ENCODE measurements around the gene ANKRD2.
"Not testable (repeated sequence)": the region's sequence is repeated elsewhere in the genome, so short reads cannot be mapped to it uniquely, and the experiment has no call there.

Gene ANKRD2

DNA sequence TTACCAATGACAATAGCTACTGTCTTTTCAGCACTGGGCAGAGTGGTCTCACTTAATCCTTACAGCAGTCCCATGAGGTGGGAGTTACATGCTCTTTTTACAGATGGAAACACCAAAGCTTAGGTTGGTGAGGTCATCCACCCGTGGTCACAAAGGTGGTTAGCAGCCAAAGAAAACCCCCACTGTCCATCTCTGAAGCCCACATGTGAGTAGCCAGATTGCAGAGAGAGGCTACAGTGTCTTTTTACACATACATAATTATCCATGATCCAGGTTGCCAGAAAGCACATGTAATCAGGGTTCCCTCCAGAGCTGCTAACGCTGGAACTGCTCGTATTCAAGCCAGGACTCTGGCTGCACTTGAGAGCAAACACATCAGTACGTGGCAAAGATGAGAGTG, 24.6 kb upstream of the ANKRD2 start:
- no peak overlapping the region for H3K4me3 ChIP-seq (ENCODE audit: low read depth, low read length)
- DNase-seq (ENCODE audit: low read depth) = no peak
- TF ChIP-seq, protein P1, sequence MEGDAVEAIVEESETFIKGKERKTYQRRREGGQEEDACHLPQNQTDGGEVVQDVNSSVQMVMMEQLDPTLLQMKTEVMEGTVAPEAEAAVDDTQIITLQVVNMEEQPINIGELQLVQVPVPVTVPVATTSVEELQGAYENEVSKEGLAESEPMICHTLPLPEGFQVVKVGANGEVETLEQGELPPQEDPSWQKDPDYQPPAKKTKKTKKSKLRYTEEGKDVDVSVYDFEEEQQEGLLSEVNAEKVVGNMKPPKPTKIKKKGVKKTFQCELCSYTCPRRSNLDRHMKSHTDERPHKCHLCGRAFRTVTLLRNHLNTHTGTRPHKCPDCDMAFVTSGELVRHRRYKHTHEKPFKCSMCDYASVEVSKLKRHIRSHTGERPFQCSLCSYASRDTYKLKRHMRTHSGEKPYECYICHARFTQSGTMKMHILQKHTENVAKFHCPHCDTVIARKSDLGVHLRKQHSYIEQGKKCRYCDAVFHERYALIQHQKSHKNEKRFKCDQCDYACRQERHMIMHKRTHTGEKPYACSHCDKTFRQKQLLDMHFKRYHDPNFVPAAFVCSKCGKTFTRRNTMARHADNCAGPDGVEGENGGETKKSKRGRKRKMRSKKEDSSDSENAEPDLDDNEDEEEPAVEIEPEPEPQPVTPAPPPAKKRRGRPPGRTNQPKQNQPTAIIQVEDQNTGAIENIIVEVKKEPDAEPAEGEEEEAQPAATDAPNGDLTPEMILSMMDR (conservative IDR thresholded peaks at IDR 0.05; ENCODE audit: low read depth, low read length) = no peak

DNA sequence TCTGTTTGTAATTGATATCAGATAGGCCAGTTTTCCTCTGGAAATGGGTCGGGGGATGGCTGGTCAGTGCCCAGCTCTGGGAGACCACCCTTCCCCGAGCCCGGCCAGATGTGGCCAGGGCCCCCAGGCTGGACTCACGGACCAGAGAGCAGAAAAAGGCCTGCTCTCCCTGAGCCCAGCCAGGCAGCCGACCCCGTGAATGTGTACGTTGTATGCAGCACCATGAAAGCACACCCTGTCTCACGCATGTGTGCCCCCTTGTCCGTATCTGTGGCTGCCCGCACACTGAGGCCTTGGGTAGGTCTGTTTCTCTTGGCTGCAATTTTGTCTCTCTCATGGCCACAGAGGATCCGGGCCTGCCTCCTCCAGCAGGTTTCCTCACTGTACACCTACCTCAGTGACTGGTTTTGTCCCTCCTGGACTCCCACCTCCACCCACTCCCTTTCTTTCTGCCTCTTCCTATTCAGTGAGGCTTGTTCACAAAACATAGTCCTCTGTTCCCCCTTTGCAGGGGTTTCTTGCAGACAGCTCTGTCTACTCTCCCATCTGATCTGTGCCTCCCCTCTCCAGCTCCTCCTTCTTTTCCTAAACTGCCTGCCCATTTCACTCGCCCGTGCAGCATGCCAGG, 23.6 kb upstream of the ANKRD2 start:
- no peak for DNase-seq (ENCODE audit: low read depth)
- H3K4me3 ChIP-seq (ENCODE audit: low read depth, low read length) = no peak overlapping the region
- TF ChIP-seq, protein P1 (conservative IDR thresholded peaks at IDR 0.05; ENCODE audit: low read depth, low read length) = no peak

DNA sequence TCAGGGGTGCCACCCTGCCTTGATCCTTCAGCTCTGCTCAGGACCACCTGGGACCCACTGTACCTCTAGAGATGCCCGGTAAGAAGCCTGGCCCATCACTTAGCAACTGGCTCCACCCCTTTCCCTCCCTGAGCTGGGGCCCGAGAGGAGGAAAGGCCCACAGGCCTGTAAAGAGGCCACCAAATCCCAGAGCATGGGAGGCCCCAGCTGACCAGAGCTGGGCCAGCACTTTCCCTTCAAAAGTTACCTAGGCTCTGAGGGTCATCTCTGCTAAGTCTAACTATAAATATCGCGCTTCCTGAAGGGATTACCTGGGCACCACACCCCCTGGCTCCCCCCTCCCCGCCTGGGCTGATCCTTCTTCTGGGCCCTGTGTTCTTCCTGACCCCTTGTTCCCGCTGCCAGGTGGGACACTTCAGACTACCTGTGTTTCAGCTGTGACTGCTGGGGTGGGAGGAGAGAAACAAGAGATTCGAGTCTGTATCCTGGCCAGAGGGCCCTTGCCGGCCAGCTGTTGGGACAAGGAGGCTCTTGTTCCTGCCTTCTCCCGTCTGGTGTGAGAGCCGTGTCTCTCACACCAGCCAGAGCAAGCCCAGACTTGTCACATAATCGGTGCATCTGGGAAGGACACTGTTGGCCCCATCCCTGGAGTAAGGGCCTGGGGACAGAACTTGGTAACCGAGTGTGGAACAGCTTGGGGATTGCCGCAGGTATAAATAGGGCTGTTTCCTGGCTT, 22.8 kb upstream of the ANKRD2 start:
- TF ChIP-seq, protein P1 (conservative IDR thresholded peaks at IDR 0.05; ENCODE audit: low read depth, low read length) = no peak
- no peak overlapping the region for H3K4me3 ChIP-seq (ENCODE audit: low read depth, low read length)
- DNase-seq (ENCODE audit: low read depth) = no peak

DNA sequence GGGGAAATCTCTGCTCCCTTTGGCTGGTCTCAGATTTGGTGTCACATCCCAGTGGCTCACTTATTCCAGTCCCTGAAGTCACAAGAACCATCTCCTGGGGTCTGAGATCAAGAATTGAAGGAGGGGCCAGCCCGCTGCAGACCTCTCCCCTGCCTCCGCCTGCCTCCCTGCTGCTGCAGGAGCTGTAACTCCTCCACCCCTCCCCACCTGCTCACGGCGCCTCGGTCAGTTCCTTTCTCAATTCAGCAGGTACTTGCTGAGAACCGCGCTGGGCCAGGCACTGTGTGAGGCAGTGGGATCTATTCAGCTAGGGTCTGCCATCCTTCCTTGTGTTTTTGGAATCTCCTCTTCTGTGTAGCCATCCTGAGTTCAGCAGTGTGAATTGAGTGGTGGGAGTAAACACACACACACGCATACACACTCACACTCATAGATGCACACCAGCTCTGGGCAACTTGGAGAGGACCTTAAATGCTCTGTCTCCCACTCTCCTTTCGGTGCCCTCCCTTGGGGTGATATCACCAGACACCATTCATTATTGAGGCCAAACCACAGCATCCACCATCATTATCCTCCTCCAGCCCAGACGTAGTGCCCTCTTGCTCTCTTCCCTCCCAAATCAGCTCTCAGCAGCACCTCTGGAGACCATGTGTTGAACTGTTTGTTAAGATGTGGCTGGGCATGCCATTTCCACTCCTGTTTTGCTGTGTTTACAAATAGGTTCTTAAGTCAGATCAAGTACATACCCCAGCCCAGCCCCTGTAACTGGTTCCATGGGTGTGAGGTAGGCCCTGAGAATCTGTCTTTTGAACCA, 22.0 kb upstream of the ANKRD2 start:
- H3K4me3 ChIP-seq (ENCODE audit: low read depth, low read length) = no peak overlapping the region
- no peak for DNase-seq (ENCODE audit: low read depth)
- TF ChIP-seq, protein P1 (conservative IDR thresholded peaks at IDR 0.05; ENCODE audit: low read depth, low read length) = no peak

DNA sequence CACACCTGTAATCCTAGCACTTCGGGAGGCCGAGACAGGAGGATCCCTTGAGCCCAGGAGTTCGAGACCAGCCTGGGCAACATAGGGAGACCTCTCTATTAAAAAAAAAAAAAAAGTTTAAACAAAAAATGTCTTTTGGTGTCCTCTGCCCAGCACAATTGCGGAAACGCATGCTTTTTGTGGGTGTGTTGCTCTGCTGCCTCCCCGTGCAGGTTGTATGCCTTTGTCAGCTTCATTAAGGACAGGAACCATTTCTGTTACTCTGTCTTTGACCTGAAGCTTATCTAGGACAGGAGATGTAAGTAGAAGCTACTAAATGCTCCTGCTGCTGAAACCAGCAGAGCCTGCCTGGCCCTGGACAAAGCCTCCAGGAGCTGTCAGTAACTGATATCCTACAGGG, 21.3 kb upstream of the ANKRD2 start:
- no peak overlapping the region for H3K4me3 ChIP-seq (ENCODE audit: low read depth, low read length)
- TF ChIP-seq, protein P1 (conservative IDR thresholded peaks at IDR 0.05; ENCODE audit: low read depth, low read length) = no peak
- no peak for DNase-seq (ENCODE audit: low read depth)

DNA sequence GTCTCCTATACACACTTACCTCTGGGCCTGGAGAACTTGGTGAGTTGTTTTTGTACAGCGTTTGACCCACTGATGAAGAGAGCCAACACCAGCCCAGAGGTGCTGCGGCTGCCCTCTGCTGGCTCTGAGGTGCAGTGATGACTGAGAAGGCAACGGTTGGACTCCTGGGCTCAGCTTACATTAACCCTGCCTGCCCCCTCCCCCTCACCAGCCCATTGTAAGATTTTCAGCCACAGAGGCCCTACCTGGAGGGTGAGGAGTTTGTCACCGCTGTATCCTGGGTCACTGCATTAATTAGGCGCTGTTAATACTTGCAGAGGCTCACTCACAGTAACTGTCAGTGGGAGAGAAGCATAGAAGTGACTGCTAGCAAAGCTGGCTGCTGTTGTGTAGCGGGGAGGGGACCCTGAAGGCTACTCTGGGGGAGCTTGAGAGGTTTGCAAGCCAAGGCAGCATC, 19.0 kb upstream of the ANKRD2 start:
- peak; percentile 84 for DNase-seq (ENCODE audit: low read depth)
- no peak overlapping the region for H3K4me3 ChIP-seq (ENCODE audit: low read depth, low read length)
- TF ChIP-seq, protein P1 (conservative IDR thresholded peaks at IDR 0.05; ENCODE audit: low read depth, low read length) = peak; percentile 97

DNA sequence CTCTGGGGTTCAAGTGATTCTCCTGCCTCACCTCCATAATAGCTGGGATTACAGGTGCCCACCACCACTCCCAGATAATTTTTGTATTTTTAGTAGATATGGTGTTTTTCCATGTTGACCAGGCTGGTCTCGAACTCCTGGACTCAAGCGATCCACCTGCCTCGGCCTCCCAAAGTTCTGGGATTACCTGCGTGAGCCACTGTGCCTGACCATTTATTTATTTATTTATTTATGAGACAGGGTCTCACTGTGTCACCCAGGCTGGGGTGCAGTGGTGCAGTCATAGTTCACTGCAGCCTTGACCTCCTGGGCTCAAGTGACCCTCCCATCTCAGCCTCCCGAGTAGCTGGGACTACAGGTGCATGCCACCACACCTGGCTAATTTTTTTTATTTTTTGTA, 18.2 kb upstream of the ANKRD2 start:
- H3K4me3 ChIP-seq (ENCODE audit: low read depth, low read length); DNase-seq (ENCODE audit: low read depth): not testable (repeated sequence)

DNA sequence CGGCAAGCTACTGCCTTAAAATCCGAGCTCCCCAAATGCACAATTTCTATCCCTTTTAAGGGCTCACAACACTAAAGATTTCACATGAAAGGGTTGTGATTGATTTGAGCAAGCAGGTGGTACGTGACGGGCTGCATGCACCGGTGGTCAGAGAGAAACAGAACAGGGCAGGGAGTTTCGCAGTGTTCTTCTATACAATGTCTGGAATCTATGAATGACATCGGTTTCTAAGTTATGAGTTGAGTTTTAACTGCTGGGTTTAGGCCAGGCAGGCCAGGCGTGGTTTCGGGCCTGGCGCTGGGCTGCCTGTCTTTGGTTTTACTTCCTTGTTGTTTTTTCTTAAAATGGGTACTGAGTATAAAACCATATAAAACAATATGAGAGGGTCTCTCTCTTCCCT, 17.0 kb upstream of the ANKRD2 start:
- not testable (repeated sequence) for H3K4me3 ChIP-seq (ENCODE audit: low read depth, low read length); DNase-seq (ENCODE audit: low read depth)

DNA sequence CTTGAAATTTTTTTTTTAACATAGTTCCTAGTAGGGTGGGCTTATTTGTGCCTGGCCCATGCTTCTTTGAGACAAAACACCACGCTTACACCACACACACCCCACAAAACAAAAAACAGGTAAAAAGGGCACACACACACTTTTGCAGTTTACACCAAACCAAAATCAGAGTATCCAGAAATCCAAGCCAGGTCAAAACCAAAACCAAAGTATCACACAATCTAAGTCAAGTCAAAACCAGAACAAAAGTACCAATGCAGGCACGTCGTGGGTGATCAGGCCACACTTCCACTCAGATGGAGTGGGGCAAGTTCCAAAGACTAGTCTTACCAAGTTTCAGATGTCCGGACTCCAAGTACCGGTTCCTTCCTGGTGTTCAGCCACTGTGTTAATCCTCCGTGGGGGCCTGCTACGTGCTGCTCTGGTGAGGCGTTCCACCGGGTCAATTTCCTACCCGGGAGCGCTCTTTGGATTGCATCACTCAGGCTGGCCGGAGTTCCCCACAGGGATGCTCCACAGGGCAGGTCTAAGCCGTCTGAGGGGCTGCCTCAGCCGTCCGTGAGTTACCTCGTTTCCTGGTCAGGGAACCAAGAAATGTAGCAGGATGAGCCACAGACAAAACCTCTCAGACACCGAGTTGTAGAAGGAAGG, 11.7 kb upstream of the ANKRD2 start:
- H3K4me3 ChIP-seq (ENCODE audit: low read depth, low read length) = not testable (repeated sequence)
- DNase-seq (ENCODE audit: low read depth) = peak; percentile 51

DNA sequence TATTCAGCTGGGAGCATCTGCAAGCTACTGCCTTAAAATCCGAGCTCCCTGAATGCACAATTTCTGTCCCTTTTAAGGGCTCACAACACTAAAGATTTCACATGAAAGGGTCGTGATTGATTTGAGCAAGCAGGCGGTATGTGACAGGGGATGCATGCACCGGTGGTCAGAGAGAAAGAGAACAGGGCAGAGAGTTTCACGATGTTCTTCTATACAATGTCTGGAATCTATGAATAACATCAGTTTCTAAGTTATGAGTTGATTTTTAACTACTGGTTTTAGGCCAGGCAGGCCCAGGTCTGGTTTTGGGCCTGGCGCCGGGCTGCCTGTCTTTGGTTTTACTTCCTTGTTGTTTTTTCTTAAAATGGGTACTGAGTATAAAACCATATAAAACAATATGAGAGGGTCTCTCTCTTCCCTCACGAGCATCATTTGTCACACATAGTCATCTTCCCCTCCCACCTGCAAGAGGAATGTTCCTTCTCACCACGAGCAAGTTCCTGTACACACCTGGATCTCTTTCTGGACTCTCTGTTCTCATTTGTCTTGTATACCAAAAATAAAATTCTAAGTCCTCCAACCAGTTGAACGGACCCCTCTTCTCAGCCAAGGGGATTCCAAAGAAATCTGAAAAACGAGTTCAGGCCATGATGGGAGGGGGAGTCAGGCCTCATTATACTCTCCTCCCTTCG, 11.0 kb upstream of the ANKRD2 start:
- DNase-seq (ENCODE audit: low read depth); H3K4me3 ChIP-seq (ENCODE audit: low read depth, low read length): not testable (repeated sequence)

All from choroid plexus epithelial cell (primary cell).